Hepatocyte (in vitro differentiated cells): Measurements from ENCODE around the gene MPZL1.

Experiments used
- EZH2 ChIP-seq: fragments of 200-600 bp; sonication (generic); IDR thresholded peaks from 2 replicates; pipeline ENCODE4 v1.6.1; 2016; ENCODE audit warnings: antibody characterized with exemption, mild to moderate bottlenecking, borderline replicate concordance
- TF ChIP-seq, protein P1 (sequence below): fragments of 200-600 bp; sonication (generic); IDR thresholded peaks from 2 replicates; pipeline ENCODE4 v1.5.1; 2016; ENCODE audit warnings: antibody characterized with exemption, mild to moderate bottlenecking; ENCODE audit not compliant: poor library complexity

- TF ChIP-seq, protein P1, sequence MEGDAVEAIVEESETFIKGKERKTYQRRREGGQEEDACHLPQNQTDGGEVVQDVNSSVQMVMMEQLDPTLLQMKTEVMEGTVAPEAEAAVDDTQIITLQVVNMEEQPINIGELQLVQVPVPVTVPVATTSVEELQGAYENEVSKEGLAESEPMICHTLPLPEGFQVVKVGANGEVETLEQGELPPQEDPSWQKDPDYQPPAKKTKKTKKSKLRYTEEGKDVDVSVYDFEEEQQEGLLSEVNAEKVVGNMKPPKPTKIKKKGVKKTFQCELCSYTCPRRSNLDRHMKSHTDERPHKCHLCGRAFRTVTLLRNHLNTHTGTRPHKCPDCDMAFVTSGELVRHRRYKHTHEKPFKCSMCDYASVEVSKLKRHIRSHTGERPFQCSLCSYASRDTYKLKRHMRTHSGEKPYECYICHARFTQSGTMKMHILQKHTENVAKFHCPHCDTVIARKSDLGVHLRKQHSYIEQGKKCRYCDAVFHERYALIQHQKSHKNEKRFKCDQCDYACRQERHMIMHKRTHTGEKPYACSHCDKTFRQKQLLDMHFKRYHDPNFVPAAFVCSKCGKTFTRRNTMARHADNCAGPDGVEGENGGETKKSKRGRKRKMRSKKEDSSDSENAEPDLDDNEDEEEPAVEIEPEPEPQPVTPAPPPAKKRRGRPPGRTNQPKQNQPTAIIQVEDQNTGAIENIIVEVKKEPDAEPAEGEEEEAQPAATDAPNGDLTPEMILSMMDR = no peak
- TF ChIP-seq EZH2 = no peak
Measured at GRCh38 chr1:167706363-167706762, 15.4 kb upstream of the MPZL1 start.
